D341Med (cell line): ENCODE results near the gene OSBPL3.

Experiments
- DNase-seq: peaks from one replicate; pipeline ENCODE4 v3.0.0; 2012; ENCODE audit warnings: low spot score

Gene OSBPL3

GRCh38 chr7:24760968-24761367 lies 219.0 kb downstream of the OSBPL3 start:
- no peak for DNase-seq

GRCh38 chr7:24757353-24758275 lies 222.4 kb downstream of the OSBPL3 start, which contains the start of gene GSDME:
Gene GSDME, minus strand, starts transcription at chr7:24757464. Its CDS starts 7,690 bp downstream, at chr7:24749774.
- DNase-seq, result peak; percentile 74

- peak; percentile 40 for DNase-seq
These were observed 223.2 kb downstream of the OSBPL3 start for GRCh38 chr7:24756545-24757352.

GRCh38 chr7:24755541-24756407 lies 224.2 kb downstream of the OSBPL3 start:
- no peak for DNase-seq

GRCh38 chr7:24754906-24755506 lies 225.0 kb downstream of the OSBPL3 start:
- no peak for DNase-seq

GRCh38 chr7:24752073-24752800 lies 227.7 kb downstream of the OSBPL3 start:
- DNase-seq, result no peak

GRCh38 chr7:24751484-24751883 lies 228.5 kb downstream of the OSBPL3 start:
- no peak for DNase-seq

GRCh38 chr7:24750441-24751055 lies 229.4 kb downstream of the OSBPL3 start:
- no peak for DNase-seq

GRCh38 chr7:24748521-24748920 lies 231.5 kb downstream of the OSBPL3 start:
- no peak for DNase-seq
